ENCODE data around the gene MCOLN2. TPM values are rescaled to one million over a fixed set of nuclear protein-coding genes. Genes with fewer than 3 reads are reported as not detected.
"Not testable (repeated sequence)": the region's sequence is repeated elsewhere in the genome, so short reads cannot be mapped to it uniquely, and the experiment has no call there.

MCOLN2 gene
- total RNA-seq, 1 donor from 2014 or later: not detected

DNA sequence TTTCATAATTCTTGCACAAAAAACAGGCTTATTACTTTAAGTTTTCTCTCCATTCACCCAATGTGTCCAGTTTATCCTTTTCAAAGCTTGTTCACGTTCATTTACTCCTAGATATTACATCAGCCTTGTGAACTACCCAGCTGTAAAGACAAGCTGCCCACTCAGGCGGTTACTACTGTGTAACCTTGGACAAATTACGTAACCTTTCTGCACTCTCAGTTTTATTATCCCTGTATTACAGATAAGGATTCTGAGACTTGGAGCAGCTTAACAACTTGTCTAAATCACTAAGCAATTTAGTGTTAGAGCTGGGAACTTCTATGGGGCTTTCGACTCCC lies 83.4 kb downstream of the MCOLN2 start:
- no peak overlapping the region for H3K4me3 Mint-ChIP-seq (ENCODE audit: unreplicated experiment)
- TF ChIP-seq, protein P1, sequence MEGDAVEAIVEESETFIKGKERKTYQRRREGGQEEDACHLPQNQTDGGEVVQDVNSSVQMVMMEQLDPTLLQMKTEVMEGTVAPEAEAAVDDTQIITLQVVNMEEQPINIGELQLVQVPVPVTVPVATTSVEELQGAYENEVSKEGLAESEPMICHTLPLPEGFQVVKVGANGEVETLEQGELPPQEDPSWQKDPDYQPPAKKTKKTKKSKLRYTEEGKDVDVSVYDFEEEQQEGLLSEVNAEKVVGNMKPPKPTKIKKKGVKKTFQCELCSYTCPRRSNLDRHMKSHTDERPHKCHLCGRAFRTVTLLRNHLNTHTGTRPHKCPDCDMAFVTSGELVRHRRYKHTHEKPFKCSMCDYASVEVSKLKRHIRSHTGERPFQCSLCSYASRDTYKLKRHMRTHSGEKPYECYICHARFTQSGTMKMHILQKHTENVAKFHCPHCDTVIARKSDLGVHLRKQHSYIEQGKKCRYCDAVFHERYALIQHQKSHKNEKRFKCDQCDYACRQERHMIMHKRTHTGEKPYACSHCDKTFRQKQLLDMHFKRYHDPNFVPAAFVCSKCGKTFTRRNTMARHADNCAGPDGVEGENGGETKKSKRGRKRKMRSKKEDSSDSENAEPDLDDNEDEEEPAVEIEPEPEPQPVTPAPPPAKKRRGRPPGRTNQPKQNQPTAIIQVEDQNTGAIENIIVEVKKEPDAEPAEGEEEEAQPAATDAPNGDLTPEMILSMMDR (IDR thresholded peaks at IDR 0.05): no peak
- no peak for DNase-seq (ENCODE audit: extremely low spot score, unreplicated experiment)
- no peaks in the 10 kb centered on the region for H3K9me3 Mint-ChIP-seq (ENCODE audit: unreplicated experiment)
- H3K27me3 Mint-ChIP-seq (ENCODE audit: unreplicated experiment): peaks cover 57% of the 10 kb centered on the region
- no peaks in the 10 kb centered on the region for H3K4me1 Mint-ChIP-seq (ENCODE audit: unreplicated experiment)
- no peak overlapping the region for H3K27ac Mint-ChIP-seq (ENCODE audit: unreplicated experiment)
- no peaks in the 10 kb centered on the region for H3K36me3 Mint-ChIP-seq (ENCODE audit: unreplicated experiment)

DNA sequence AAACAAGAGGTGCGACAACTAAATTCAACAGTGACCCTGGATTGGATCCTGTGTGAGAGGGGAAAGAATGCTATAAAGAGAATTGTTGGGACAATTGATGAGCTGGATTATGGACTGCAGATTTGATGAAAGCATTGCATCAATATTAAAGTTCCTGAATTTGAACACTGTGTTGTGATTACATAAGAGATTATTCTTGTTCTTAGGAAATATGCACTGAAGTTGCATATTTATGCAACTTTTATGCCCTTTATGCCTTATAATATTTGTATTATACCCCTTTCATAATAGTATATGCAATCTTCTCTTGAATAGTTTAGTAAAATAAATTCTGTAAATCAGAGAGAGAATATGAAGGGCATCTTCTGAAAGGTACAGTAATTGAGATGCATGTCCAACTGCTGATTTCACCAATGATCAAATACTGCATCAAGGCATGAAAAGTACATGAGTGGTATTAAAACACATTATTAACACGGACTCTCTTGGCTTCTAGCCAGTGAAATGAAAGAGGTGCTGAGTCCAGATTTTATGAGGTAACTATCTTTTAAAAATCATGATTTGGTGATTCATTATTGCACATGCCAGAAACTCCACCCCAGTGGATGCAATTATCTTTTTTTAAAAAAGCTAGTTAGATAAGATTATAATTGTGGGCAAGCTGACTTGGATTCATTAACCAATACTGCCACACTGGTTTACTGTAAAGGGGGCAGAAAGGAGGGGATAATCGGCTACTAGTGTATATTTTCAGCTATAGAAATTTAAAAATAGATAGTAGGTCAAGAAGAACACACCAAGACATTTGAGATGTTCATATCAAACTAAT lies 84.0 kb downstream of the MCOLN2 start:
- no peaks in the 10 kb centered on the region for H3K4me1 Mint-ChIP-seq (ENCODE audit: unreplicated experiment)
- TF ChIP-seq, protein P1 (IDR thresholded peaks at IDR 0.05): no peak
- no peak overlapping the region for H3K4me3 Mint-ChIP-seq (ENCODE audit: unreplicated experiment)
- DNase-seq (ENCODE audit: extremely low spot score, unreplicated experiment): no peak
- no peak overlapping the region for H3K27ac Mint-ChIP-seq (ENCODE audit: unreplicated experiment)
- no peaks in the 10 kb centered on the region for H3K9me3 Mint-ChIP-seq (ENCODE audit: unreplicated experiment)
- no peaks in the 10 kb centered on the region for H3K36me3 Mint-ChIP-seq (ENCODE audit: unreplicated experiment)
- H3K27me3 Mint-ChIP-seq (ENCODE audit: unreplicated experiment): peaks cover 56% of the 10 kb centered on the region

DNA sequence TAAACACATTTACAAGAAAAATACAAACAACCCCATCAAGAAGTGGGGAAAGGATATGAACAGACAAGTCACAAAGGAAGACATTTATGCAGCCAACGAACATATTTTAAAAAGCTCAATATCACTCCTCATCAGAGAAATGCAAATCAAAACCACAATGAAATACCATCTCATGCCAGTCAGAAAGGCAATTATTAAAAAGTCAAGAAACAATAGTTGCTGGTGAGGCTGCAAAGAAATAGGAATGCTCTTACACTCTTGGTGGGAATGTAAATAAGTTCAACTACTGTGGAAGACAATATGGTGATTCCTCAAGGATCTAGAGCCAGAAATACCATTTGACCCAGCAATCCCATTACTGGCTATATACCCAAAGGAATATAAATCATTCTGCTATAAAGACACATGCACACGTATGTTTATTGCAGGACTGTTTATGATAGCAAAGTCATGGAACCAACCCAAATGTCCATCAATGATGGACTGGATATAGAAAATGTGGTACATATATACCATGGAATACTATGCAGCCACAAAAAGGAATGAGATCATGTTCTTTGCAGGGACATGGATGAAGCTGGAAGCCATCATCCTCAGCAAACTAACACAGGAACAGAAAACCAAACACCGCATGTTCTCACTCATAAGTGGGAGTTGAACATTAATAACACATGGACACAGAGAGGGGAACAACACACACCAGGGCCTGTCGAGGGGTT lies 88.0 kb downstream of the MCOLN2 start:
- not testable (repeated sequence) for DNase-seq (ENCODE audit: extremely low spot score, unreplicated experiment); H3K9me3 Mint-ChIP-seq (ENCODE audit: unreplicated experiment); H3K4me3 Mint-ChIP-seq (ENCODE audit: unreplicated experiment); H3K36me3 Mint-ChIP-seq (ENCODE audit: unreplicated experiment); H3K4me1 Mint-ChIP-seq (ENCODE audit: unreplicated experiment); H3K27ac Mint-ChIP-seq (ENCODE audit: unreplicated experiment)
- H3K27me3 Mint-ChIP-seq (ENCODE audit: unreplicated experiment): peaks cover 71% of the 10 kb centered on the region

DNA sequence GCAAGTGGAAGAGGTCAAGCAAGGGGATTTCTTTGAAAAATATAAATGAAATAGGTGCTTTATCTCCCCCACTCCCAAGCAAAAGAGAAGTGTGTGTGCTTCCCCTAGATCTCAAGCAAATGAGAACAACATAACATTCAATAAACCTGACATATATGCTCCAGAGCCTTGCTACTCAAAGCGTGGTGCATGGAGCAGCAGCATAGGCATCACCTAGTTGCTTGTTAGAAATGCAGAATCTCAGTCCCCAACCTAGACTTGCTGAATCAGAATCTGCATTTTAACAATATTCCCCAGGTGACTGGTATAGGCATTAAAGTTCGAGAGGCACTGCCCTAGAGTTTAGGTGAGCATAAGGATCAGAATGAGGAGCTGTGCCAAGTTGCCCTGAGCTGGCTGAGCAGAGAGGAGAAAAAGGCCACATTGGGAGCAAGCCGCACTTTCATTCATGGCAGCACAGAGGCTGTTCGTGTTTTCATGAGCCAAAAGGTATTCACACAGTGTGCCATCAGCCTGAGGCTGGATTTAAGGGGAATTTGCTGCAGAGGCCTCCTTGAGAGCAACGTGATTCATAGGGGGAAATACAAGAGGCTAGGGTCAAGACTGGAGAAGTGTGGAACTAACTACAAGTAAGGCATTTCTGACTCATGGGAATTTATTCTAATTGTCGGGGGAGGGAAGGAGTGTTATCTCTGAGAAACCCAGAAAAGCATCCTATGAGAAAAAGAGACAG lies 89.7 kb downstream of the MCOLN2 start:
- H3K4me1 Mint-ChIP-seq (ENCODE audit: unreplicated experiment): peaks cover 4% of the 10 kb centered on the region
- no peak for DNase-seq (ENCODE audit: extremely low spot score, unreplicated experiment)
- H3K27ac Mint-ChIP-seq (ENCODE audit: unreplicated experiment): no peak overlapping the region
- peaks cover 57% of the 10 kb centered on the region for H3K27me3 Mint-ChIP-seq (ENCODE audit: unreplicated experiment)
- peaks cover 12% of the 10 kb centered on the region for H3K9me3 Mint-ChIP-seq (ENCODE audit: unreplicated experiment)
- H3K36me3 Mint-ChIP-seq (ENCODE audit: unreplicated experiment): peaks cover 3% of the 10 kb centered on the region
- H3K4me3 Mint-ChIP-seq (ENCODE audit: unreplicated experiment): no peak overlapping the region
- TF ChIP-seq, protein P1 (IDR thresholded peaks at IDR 0.05): no peak

DNA sequence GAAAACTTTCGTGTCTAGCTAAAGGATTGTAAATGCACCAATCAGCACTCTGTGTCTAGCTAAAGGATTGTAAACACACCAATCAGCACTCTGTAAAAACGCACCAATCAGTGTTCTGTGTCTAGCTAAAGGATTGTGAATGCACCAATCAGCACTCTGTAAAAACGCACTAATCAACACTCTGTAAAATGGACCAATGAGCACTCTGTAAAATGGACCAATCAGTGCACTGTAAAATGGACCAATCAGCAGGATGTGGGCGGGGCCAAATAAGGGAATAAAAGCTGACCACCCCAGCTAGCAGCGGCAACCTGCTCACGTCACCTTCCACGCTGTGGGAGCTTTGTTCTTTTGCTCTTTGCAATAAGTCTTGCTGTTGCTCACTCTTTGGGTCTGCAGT lies 94.2 kb downstream of the MCOLN2 start:
- not testable (repeated sequence) for DNase-seq (ENCODE audit: extremely low spot score, unreplicated experiment); H3K36me3 Mint-ChIP-seq (ENCODE audit: unreplicated experiment); H3K4me1 Mint-ChIP-seq (ENCODE audit: unreplicated experiment); H3K27ac Mint-ChIP-seq (ENCODE audit: unreplicated experiment); H3K4me3 Mint-ChIP-seq (ENCODE audit: unreplicated experiment)
- Mint-ChIP-seq H3K27me3 (ENCODE audit: unreplicated experiment) (peaks cover 46% of the 10 kb centered on the region), H3K9me3 (ENCODE audit: unreplicated experiment) (peaks cover 15% of the 10 kb centered on the region)
